HG03521 (cell line): ENCODE data around the gene SLC66A1.
A peak's percentile ranks its signal among the peaks of the same experiment; 100 is the strongest.
"Not testable (repeated sequence)": the region's sequence is repeated elsewhere in the genome, so short reads cannot be mapped to it uniquely, and the experiment has no call there.

Experiments used
- ATAC-seq: cut with Tn5 transposase; IDR thresholded peaks from one replicate; pipeline ENCODE4 v1.9.1; 2021; ENCODE audit warnings: mild to moderate bottlenecking, moderate library complexity; ENCODE audit not compliant: unreplicated experiment

Gene SLC66A1, protein sequence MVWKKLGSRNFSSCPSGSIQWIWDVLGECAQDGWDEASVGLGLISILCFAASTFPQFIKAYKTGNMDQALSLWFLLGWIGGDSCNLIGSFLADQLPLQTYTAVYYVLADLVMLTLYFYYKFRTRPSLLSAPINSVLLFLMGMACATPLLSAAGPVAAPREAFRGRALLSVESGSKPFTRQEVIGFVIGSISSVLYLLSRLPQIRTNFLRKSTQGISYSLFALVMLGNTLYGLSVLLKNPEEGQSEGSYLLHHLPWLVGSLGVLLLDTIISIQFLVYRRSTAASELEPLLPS

DNA sequence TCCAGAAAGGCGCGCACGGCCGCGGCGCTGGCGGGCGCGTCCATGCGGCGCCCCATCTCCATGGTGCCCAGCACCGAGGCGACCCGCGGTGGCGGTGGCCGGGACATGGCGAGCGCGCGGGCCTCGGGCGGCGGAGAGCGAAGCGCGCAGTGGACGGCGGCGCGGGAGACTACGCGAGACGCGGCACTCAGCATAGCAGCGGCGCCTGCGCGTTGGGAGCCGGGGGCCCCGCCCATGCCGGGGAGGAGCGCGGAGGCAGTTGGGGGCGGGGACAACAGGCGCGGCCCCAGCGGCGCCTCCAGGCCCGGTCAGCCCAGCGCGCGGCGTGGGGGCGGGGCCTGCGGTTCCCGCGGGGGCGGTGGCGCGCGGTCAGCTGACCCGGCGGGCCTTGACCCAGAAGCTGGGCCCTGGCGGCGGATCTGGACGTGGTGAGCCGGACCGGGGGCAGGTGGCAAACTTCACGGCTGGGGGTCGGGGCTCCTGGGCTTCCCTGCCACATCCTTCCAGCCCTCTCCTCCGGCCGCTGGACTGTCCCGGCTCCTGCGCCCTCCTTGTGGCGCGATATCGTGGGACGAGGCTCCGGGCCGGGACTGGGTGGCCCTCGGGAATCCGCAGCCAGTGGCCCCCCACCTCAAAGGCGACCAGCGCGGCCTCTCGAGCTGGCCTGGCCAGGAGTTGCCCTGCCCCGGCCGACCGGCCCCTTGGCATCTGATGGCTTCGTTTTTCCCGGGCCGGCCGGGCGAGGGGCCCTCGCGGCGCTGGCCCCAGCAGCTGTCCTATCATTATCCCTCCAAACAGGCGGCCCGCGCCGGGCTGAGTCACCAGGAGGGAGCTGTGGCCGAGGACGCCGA is at the start of gene SLC66A1, which contains the start of gene AKR7A2:
Gene SLC66A1 (plus strand): TSS at position 396 of the 851 bp plus-strand sequence. CDS start 5,352 bp downstream, outside the sequence.
Gene AKR7A2 (minus strand): TSS at position 214 of the 851 bp plus-strand sequence. CDS start 20 bp downstream, at position 194.
- peak; percentile 80 for ATAC-seq

DNA sequence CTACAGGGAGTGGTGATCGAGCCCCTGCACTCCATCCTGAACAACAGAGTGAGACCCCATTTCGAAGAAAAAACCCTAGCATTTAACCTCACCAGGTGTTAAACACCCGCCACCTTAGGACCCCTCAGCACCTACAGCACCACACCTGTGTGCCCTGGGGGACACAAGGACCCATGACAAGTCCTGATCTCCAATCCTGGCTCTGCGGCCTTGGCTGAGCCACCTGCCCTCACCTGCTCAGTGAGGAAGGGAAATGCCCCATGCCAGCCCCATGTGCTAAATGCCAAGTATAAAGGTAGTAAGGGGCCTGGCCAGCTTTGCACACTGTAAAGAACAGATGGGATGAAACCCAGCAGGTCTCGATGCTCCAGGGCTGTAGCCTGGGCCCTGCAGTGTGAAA is 49.4 kb upstream of the SLC66A1 start:
- ATAC-seq: no peak

DNA sequence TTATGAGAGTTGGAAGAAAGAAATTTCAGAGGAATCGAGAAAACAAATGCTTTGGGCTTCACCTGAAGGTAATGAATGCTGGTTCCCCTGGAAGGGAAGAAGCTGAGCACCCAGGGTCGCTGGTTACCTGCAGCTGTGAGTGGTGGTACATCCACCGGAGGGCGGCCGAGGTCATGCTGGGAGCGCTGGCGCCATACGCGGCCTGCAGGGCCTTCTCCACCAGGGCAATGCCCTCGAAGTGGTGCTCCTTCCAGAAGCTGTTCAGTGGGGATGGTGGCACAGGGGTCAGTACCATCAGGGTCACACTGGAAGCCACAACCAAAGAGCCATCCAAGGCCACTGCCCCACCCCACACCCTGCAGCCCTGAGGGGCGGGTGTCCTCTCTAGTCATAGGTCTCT is 43.7 kb upstream of the SLC66A1 start:
- no peak for ATAC-seq

DNA sequence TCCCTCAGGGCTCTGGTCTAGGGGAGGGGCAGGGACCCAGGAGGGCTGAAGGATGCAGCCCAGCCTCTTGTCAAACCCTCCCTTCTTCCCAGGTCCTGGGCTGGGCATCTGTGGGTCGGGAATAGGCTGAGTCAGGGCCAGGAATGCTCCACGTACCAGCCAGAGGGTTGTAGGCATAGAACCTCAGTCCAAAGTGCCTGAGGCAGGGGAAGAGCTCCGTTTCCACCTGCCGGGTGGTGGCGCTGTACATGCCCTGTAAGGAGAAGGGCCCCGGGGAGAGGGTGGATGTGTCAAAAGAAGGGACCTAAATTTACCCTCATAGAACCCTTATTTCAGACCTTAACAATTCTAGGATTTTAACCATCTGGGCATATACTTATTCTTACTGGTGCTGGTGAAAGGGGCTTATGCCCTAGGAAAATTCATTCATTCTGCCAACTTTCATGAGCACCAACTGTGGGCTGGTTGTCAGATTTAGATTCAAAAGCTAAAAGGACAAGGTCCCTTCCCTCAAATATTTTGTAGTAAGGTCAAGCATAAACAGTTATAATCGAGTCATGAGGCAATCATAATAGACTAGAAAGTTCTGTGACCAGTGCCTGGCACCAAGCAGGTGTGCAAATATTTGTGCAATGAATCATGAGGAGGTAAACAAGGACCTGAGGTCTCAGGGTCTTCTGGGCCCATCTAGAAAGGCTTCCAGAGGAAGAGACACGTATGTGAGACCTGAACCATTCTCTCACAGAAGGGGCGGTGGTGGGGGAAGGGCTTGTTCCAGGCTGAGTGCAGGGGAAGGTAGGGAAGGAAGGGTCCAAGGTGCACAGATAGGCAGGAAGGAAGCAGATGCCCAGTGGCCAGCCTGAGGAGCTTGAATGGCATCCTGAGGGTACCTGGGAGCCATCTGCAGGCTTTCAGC is 42.4 kb upstream of the SLC66A1 start:
- ATAC-seq: not testable (repeated sequence)

DNA sequence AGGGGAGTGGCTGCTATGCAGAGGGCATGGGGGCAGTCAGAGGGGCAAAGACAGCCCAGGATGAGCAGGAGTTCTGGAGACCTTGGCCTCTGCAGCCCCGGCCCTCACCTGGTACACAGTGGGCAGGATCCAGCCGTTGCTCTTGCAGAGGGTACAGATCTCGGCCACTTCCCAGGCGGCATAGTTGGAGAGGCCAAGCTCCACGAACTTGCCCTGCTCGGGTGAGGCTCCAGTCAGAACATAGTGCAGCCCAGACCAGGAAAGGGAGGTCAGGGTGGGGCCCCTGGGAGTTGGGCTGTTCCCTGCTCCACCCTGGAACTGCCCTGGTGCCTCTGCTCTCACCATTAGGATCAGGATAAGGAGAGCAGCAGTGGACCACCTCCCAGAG is 41.8 kb upstream of the SLC66A1 start:
- not testable (repeated sequence) for ATAC-seq

DNA sequence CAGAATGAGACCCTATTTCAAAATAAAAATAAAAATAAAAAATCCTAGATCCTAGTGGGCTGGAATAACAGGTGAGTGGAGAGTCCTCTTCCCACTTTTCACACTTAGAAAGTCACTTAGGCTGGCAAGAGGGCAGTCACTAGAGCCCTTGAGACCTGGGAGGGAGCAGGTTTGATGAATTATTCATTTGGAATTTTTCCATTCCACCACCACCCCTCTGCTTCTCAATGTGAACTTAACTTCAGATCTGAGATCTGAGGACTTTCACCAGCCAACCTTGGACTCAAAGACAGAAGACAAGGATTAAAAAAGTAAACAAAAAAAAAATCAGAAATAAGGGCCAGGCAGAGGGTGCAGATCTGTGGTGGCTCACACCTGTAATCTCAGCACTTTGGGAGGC is 40.1 kb upstream of the SLC66A1 start:
- no peak for ATAC-seq

DNA sequence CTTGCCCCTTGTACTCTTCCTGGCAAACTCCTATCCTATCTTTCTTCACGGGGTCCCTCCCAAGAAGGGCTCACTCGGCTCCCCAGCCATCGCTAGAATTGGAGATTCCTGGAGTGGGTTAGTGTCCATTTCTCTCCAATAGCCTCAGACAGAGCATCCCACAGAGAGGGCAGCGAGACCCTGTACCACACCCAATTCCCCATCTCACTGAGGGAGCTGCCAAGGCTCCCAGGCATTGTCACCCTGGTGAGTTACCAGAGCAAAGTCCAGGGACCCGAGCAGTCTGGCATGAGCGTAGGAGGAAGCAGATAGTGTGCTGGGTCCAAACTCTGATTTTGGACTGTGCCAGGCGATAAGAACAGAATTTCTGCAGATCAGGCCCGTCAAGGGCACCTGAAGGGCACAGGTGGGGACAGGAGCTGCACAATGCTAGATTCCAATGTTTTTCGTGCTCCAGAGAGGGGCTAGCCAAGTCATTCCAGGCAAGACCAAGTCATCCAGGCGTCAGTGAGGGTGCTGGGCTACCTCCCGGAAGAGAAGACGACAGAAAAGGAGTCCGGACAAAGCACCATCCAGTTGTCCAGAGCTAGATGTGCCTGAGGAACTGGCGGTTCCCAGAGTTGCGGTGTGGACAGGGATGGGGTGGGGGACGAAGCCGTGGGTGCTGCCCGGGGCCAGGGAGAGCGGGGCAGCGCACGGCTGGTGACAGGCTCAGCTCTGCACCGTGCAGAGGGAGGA is 38.9 kb upstream of the SLC66A1 start:
- ATAC-seq: no peak

DNA sequence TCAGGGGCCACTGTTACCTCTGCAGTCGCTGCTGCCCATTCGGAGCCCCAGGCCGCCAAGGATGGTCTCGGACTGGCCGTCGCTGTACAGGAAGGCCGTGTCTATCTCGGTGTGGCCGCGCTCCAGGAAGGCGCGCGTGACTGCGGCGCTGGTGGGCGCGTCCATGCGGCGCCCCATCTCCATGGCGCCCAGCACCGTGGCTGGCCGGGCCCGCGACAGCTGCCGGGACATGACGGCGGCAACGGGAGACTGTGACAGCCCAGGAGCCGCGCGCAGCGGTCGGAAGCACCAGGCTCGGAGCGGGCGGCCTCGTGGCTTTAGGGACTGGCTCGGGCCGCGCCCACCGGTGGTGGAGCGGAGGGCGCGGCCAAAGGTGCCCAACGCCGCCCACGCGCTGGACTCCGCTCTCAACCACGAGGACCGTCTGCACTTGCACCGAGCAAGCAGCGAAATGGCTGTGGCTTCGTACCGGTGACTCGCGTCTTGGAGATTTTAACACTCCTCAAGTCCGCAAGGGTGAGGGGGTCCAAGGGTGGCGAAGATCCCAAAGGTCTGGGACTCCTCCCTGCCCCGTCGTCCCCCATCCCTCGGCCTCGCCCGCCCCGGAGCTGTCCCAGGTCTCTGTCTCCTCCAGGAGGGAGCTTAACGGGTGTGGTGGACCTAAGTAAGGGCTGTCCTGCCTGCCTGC is 38.1 kb upstream of the SLC66A1 start:
- not testable (repeated sequence) for ATAC-seq

DNA sequence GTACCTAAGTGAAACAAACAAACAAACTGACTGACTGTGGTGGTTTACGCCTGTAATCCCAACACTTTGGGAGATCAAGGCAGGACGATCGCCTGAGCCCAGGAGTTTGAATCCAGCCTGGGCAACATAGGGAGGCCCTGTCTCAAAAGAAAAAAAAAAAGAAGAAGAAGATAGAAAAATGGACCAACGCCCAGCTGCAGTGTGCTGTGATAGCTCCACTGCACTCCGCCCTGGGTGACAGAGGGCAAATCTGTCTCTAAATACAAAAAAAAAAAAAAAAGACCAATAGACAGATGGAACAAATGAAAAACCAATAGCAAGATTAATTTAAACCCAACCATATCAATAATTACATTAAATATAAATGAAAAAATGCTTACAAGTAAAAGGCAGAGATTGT is 37.5 kb upstream of the SLC66A1 start:
- no peak for ATAC-seq

DNA sequence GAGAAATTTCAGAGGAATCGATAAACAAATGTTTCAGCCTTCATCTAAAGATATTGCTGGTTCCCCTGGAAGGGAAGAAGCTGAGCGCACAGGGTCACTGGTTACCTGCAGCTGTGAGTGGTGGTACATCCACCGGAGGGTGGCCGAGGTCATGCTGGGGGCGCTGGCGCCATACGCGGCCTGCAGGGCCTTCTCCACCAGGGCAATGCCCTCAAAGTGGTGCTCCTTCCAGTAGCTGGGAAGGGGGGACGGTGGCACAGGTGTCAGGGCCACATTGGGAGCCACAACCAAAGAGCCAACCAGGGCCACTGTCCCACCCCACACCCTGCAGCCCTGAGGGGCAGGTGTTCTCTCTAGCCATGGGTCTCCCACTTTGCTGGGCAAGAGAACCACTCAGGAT is 28.2 kb upstream of the SLC66A1 start:
- no peak for ATAC-seq

DNA sequence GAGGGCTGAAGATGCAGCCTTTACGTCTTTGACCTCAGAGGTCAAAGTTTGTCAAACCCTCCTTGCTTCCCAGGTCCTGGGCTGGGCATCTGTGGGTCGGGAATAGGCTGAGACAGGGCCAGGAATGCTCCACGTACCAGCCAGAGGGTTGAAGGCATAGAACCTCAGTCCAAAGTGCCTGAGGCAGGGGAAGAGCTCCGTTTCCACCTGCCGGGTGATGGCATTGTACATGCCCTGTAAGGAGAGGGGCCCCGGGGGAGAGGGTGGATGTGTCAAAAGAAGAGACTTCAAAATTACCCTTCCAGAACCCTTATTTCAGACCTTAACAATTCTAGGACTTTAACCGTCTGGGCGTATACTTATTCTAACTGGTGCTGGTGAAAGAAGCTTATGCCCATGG is 27.2 kb upstream of the SLC66A1 start:
- ATAC-seq: no peak

DNA sequence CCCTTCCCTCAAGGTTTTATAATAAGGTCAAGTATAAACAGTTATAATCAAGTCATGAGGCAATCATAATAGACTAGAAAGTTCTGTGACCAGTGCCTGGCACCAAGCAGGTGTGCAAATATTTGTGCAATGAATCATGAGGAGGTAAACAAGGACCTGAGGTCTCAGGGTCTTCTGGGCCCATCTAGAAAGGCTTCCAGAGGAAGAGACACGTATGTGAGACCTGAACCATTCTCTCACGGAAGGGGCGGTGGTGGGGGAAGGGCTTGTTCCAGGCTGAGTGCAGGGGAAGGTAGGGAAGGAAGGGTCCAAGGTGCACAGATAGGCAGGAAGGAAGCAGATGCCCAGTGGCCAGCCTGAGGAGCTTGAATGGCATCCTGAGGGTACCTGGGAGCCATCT is 26.8 kb upstream of the SLC66A1 start:
- ATAC-seq: not testable (repeated sequence)

DNA sequence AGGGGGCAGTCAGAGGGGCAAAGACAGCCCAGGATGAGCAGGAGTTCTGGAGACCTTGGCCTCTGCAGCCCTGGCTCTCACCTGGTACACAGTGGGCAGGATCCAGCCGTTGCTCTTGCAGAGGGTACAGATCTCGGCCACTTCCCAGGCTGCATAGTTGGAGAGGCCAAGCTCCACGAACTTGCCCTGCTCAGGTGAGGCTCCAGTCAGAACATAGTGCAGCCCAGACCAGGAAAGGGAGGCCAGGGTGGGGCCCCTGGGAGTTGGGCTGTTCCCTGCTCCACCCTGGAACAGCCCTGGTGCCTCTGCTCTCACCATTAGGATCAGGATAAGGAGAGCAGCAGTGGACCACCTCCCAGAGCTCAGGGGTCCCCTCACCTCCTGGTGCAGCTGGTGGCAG is 26.3 kb upstream of the SLC66A1 start:
- ATAC-seq: not testable (repeated sequence)

DNA sequence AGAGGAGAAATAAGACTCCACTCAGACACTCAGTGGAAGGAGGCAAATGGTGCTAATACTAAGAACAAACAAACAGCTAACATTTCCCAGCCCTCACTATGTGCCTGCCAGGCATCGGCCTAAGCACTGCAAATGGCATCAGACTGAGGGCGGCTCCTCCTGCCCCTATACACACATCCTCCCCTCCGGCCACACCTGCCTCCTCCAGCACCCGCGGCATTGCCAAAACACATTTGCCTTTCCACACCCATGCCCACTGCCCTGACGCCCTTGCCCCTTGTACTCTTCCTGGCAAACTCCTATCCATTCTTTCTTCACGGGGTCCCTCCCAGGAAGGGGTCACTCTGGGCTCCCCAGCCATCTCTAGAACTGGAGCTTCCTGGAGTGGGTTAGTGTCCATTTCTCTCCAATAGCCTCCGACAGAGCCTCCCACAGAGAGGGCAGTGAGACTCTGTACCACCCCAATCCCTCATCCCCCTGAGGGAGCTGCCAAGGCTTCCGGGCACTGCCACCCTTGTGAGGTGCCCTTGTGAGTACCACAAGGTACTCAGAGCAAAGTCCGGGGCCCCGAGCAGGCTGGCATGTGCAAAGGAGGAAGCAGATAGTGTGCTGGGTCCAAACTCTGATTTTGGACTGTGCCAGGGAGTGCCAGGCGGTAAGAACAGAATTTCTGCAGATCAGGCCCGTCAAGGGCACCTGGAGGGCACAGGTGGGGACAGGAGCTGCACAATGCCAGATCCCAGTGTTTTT is 24.5 kb upstream of the SLC66A1 start:
- no peak for ATAC-seq

DNA sequence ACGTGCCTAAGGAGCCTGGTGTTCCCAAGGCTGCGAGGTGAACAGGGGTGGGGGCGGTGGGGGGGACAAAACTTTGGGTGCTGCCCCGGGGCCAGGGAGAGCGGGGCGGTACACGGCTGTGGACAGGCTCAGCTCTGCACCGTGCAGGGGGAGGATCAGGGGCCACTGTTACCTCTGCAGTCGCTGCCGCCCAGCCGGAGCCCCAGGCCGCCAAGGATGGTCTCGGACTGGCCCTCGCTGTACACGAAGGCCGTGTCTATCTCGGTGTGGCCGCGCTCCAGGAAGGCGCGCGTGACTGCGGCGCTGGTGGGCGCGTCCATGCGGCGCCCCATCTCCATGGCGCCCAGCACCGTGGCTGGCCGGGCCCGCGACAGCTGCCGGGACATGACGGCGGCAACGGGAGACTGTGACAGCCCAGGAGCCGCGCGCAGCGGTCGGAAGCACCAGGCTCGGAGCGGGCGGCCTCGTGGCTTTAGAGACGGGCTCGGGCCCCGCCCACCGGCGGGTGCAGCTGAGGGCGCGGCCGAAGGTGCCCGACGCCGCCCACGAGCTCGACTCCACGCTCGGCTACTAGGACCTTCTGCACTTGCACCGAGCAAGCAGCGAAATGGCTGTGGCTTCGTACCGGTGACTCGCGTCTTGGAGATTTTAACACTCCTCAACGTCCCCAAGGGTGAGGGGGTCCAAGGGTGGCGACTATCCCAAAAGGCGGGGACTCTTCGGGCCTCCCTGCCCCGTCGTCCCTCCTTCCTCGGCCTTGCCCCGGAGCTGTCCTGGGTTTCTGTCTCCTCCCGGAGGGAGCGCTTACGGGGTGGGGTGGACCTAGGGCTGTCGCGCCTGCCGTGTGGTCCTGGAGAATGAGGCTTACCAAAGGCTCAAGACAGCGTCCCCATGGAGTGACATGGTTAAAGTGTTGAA is 23.5 kb upstream of the SLC66A1 start, which contains the start of gene AKR7A3:
Gene AKR7A3 (minus strand): TSS at position 447 of the 918 bp plus-strand sequence. CDS start 61 bp downstream, at position 386.
- ATAC-seq: not testable (repeated sequence)

DNA sequence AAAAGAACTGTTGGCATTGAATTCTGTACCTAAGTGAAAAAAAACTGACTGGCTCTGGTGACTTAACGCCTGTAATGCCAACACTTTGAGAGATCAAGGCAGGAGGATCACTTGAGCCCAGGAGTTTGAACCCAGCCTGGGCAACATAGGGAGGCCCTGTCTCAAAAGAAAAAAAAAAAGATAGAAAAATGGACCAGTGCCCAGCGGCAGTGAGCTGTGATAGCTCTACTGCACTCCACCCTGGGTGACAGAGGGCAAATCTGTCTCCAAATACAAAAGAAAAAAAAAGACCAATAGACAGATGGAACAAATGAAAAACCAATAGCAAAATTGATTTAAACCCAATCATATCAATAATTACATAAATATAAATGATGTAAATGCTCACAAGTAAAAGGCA is 22.9 kb upstream of the SLC66A1 start:
- no peak for ATAC-seq

DNA sequence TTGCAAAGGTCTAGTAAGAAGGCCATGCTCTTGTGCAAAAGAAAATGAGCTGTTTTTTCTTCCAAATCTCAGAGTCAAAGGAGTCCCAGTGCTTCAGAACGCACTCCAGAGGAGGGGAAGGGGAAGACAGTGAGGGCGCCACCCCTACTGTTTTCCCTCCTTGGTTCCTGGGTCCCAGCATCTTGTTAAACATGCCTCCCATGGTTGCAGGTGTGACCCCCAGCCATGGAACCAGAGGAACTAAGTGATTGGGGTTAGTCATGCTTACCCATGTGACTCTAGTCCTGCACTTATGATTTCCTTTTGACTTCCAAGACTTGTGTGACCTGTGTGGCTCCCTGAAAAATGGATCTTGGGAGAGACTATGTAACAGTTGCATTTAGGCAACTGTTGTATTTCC is 17.5 kb upstream of the SLC66A1 start:
- no peak for ATAC-seq

DNA sequence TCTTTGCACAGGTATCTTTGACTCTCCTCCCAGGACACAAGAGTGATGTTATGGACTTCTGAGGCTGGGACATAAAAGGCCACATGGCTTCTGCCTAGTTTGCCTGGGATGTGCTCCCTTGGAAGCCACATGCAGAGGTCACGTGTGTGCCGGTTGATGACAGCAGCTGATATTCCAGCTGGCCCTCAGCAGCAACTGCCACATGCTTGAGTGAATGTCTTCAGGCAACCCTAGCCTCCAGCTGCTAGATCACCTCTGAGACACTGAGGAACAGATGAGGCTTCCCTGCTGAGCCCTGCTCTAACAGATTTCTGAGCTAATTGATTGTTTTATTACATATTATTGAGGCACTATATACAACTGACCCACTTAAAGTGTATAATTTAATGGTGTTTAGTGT is 11.9 kb upstream of the SLC66A1 start:
- no peak for ATAC-seq
